Kasumi-1 (cell line): ENCODE measurements around the gene KIF25.
"Not testable (repeated sequence)": the region's sequence is repeated elsewhere in the genome, so short reads cannot be mapped to it uniquely, and the experiment has no call there.

ENCODE experiments used
- DNase-seq, 2 experiments: peaks; one replicate each; lab custom pipeline; 2025; lab: John Stamatoyannopoulos, UW

KIF25 gene

DNA sequence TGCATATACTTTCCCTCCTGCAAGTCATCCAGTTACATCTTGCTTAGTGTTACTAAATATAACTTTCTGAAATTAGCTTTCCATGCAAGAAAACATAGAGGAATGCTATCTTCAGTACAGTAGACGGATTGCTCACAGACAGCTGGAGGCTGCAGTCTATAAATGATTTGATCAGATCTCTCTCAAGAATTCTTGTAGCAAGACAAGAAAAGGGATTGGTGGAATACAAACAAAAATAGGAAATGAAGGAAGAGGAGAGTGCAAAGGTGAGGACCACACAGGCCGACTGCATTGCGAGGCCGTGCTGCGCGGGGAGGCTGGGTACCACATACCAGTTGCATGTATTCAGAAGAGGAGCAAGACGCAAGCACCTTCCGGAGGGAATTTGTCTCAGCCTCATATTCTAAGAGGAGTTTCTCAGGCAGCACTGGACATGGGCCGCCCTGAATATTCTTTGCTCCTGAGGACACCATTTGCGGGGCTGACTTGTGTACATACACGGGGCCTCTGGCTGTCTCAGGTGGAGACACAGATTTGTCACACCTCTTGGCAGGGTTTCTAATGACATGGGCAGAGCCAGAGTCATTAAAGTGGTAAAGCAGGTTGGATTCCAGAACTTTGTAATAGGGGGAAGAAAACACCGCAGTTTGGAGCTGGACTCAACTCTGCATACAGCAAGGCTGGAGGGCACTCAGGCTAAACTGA is 22.7 kb upstream of the KIF25 start:
- DNase-seq = no peak

DNA sequence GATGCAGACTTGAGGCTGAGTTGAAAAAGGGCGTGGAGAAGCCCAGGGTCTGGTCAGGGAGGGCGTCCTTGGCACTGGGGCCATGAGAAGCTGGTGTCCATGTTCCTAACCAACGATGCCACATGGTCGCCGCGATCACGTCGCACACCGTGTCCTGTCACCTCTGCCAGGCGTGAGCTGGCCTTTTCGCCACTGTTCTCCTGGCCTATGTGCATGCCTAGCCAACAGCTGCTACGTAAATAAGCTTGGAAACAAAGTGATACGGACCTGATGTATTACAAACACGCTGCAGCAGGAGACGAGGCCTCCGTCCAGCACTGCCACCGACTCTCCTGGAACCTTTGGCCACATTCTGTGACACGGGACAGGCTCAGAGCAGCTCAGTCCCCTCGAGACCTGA is 22.0 kb upstream of the KIF25 start:
- no peak for DNase-seq

DNA sequence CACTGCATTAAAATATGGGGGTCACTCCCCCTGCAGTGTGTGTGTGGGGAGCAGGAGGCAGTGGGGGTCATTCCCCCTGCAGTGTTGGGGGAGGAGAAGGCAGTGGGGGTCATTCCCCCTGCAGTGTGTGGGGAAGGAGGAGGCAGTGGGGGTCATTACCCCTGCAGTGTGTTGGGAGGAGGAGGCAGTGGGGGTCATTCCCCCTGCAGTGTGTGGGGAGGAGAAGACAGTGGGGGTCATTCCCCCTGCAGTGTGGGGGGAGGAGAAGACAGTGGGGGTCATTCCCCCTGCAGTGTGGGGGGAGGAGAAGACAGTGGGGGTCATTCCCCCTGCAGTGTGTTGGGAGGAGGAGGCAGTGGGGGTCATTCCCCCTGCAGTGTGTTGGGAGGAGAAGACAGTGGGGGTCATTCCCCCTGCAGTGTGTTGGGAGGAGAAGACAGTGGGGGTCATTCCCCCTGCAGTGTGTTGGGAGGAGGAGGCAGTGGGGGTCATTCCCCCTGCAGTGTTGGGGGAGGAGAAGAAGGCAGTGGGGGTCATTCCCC is 21.3 kb upstream of the KIF25 start:
- DNase-seq = not testable (repeated sequence)

DNA sequence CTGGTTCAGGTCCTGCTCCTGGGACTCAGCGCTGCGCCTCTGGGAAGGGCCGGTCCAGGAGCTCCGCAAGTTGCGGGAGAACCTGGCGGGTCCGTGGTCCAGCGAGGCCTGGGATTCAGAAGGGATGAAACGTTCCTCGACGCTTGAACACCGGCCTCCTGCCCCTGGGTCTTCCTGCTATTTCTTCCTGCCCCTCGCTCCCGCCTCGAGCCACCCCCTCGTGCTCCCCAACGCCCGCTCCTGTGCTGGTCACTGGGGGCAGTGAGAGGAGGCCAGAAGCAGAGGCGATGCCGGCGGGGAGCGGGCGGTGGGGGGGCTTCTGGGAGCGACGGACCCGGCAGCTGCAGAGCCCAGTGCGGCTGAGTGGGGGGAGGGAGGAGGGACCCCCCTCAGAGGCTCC is 20.8 kb upstream of the KIF25 start:
- DNase-seq = no peak

DNA sequence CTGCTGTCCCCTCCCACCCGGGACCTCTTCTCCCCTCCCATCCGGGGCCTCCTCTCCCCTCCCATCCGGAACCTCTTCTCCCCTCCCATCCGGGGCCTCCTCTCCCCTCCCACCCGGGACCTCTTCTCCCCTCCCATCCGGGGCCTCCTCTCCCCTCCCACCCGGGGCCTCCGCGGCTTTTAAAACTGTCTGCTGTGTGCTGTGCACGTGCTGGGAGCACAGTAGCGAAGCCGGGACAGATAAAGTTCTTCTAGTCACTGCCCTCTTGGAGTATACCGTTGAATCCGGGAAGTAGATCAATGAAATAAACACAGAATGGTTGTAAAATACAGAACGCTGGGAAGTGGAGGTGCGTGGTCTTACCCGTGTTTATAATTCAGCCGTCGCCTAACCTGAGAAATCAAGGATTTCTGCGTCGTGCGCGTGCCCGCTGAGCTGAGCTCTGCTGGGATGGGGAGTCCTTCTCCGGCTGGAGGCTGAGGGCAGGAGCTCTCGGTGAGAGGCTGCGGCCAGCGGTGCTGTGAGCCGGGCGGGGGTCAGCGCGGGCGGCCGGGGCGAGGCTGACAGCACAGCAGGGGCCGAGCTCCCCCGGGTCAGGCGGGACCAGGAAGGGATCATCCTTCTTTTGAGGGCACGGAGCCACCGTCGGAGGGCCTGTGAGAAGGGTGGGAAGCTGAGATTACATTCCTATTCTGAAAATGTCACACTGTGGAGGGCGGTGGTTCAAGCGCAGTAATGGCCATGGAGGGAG is 19.6 kb upstream of the KIF25 start:
- no peak for DNase-seq

DNA sequence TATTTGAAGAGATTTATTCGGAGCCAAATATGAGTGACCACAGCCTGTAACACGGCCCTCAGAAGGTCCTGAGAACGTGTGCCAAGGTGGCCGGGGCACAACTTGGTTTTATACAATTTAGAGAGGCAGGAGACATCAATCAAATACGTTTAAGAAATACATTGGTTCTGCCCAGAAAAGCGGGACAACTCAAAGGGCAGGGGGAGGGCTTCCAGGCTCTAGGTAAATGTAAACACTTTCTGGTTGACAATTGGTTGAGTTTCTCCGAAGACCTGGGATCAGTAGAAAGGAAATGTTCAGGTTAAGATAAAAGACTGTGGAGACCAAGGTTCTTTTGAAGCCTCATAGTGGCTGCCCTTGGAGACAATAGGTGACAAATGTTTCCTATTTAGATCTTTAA is 18.9 kb upstream of the KIF25 start:
- no peak for DNase-seq

DNA sequence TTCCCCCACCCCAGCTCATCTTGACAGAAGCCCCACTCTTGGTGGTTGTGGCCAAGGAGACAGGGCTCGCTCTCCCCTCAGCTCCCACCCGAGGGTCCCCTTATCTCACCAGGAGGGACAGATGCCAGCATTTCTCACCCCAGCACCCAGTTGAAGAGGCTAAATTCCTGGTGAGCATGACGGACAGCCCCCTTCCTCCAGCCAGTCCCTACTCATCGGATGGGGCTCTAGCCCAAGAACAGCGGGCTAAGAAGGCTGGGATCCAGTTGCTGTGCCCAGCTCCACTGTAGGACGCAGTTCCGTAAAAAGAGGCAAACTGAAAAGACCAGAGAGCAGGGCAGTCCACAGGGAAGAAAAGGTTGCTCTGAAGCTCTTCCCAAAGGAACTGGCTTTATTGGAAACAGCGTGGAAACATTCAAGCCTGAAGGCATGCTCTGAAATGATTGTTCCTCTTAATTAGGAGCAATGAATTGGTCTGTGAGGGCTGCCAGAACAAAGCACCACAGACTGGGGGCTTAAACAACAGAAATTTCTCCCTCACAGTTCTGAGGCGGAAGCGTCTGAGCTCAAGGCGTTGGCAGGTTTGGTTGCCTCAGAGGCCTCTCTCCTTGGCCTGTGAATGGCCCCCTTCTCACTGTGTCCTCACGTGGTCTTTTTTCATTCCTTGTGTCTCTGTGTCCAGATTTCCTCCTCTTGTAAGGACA is 17.9 kb upstream of the KIF25 start:
- no peak for DNase-seq

DNA sequence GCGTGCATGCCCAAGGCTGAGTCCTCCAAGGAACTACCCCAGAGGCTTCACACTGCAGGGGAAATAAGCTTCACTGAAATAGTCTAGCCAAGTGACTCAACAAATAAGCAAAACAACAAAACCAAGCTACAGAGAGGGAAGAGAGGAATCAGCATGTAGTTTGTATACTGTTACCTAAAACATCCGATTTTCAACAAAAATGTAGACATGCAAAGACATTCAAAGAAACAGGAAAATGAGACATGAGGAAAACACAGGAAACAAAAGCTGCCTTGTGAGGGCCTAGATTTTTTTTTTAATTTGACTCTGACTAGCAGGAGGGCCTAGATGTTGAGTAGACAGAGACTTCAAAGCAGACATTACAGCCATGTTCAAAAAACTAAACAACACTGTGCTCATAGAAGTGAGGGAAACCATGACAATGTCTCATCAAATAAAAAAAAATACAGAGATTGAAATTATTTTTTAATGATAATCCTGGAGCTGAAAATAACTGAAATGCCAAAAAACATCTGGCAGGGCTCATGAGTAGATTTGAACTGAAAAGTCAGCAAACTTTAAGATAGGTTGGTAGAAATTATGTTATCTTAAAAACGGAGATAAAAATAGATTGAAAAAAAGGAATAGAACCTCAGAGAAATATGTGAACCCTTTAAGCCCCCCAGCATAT is 16.4 kb upstream of the KIF25 start:
- DNase-seq = no peak

DNA sequence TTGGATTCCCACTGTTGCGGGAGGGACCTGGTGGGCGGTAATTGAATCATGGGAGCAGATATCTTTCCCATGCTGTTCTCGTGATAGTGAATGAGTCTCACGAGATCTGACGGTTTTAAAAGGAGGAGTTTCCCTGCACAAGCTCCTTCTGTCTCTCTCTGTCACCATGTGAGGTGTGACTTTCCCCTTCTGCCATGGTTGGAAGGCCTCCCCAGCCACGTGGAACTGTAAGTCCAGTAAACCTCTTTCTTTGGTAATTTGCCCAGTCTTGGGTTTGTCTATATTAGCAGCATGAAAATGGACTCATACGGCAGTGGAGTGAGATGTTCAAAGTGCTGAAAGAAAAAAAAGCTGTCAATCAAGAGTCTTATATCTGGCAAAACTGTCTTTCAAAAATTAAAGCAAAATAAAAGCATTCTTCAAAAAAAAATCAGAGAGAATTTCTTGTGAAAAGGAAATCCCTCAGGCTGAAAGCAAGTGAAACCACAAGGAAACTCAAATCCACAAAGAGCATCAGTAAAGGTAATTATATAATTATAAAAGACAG is 15.5 kb upstream of the KIF25 start:
- DNase-seq = no peak

DNA sequence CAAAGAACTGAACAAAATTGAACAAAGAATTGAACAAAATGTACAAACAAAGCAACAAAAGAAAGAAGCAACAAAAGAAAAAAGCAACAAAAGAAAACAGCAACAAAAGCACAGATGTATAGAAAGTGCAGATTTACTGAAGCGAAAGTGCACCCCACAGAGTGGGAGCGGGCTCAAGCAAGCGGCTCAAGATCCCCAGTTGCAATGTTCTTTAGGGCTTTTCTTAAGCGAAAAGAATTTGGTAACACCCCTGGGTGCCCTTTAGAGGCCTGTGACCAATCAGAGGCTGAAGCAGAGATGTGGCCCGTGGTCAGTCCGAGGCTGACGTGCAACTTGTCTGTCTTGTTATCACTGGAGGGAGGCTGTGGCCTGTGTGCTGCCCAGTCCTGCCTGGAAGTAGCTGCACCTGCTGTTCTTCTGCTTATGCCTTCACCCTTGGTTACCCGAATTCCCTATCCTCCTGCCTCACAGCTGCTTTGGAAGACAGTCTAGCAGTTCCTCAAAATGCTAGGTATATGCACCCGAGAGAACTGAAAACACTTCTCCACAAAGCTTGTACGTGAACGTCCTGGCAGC is 13.2 kb upstream of the KIF25 start:
- DNase-seq = no peak

DNA sequence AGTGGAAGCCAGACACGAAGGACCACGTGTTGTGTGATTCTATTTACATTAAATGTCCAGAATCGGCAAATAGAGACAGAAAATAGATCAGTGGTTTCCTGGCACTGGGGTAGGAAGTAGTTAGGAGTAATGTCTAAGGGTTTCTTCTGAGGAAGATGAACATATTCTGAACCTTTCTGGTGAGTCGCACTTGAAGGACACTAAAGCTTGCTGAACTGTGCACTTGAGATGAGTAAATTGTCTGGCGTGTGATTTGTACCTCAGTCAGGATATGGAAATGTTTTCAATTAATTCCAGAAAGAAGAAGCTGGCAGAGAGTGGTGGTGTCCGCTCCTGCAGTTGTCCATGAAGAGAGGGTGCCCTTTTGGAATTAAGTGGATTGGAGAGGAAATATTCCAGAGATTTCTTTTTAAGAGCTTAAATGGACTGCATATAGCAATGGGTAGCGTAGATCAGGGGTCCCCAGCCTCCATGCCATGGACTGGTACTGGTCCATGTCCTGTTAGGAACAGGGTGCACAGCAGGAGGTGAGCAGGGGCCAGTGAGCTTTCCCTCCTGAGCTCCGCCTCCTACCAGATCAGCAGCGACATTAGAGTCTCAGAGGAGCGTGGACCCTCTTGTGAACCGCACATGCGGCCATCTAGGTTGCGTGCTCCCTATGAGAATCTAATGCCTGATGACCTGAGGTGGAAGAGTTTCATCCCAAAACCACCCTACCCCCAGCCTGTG is 12.4 kb upstream of the KIF25 start:
- no peak for DNase-seq

DNA sequence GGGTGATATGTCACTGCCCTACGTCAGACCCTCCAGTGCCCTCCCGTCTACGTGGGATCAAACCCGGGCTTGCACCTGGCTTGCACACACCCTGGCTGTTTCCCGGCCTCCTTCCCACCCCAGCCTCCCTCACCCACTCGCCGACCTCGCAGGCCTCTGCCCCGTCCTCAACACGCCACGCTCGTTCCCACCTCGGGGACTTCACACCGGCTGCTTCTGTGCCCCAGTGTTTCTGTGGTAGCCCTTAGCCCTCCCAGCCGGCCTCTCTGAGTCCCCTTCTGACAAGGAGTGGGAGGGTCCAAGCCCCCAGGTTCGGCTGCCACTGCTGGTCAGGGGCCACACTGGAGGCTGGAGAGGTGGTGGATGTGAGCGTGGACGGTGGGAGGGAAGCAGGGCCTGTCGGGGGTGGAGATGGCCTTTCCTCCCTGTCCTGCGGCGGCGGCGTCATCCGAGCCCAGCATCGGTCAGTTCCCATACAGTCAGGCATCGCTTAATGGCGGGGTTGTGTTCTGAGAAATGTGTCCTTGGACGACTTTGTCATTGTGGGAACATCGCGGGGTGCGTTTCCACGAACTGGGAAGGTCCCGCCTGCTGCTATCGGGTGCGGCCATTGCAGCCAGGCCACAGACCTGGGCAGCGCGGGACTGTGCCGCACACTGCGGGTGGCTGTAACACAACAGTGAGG is 11.4 kb upstream of the KIF25 start:
- DNase-seq = no peak

DNA sequence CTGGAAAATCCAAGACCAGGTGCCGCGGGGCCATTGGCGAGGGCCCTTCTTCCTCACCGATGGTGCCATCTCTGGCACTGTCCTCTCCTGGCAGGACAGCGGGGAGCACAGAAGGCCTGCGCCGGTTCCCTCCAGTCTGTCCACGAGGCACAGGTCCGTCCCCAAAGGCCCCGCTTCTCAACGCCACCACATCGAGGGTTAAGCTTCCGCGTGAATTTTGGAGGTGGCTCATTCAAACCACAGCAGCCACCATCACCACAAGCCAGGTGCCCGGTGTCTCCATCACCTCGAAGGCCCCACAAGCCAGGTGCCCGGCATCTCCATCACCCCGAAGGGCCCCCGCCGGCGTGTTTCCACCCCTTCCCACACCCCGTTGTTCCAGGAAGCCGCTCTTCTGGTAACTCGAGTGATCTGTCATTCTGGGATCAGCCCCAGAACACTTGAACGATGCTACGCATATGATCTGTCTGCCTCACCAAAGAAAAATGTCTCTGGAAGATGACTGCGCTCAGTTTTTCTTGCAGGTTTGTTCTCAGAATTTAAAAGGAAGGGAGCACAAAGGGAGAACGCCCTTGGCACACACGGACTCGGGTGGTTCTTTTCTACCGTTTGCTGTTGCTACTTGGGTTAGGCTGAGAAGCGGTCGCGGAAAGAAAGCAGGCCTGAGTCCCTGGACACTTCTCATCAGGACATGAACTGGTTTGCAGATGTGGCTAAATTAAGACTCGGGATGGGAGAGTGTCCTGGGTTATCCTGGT is 9.9 kb upstream of the KIF25 start:
- DNase-seq = no peak

DNA sequence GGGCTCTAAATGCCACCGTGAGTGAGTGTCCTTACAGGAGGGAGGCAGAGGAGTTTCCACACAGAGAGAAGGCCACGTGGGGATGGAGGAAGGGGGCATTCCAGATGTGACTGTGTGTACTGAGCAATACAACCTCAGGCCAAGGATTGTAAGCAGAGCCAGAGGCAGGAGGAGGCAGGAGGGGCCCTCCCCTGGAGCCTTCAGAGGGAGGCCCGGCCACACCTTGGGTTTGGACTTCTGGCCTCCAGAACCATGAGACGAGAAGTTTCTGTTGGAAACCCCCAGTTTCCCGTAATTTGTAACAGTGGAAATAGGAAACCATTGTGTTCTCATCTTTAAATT is 9.3 kb upstream of the KIF25 start:
- DNase-seq = no peak

DNA sequence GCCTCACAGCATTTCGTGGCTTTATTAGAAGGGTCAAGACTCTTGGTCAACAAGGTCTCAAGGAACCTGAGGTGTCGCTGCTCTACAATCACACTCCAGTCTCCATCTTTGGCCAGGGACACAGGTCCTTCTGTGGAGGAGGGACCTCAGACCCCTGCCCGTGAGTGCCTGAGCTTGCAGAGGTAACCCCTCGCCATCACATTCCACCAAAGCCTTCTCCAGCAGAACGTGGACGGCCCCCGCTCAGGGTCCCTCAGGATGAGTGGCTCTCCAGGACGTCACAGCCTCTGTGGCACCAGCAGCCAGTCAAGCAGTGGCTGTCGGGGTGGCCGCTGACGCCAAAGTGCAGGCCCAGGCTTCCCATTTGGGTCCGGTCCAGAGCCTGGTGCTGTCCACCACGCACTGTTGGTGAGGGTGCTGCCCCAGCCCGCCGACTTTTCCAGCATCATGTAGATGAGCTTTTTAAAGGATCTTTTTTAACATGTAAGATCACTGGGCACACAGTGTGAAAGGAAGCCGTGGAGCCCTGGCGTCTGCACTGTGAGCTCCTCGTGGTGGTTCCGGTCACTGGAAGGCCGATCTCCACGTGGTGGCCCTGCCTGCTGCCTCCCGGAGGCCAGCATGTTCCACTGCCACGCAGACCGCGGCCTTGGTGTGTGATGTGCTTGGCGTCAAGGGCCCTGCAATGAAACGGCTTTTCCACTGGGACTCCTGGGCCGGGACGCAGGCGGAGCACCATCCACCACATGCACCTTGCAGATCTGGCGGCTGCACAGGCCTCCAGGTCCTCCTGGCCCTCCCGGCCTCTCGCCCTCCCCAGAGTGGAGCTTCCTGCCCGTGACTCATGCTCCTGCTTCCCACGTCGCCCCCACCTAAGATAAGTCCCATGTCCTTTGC is 8.3 kb upstream of the KIF25 start:
- no peak for DNase-seq

DNA sequence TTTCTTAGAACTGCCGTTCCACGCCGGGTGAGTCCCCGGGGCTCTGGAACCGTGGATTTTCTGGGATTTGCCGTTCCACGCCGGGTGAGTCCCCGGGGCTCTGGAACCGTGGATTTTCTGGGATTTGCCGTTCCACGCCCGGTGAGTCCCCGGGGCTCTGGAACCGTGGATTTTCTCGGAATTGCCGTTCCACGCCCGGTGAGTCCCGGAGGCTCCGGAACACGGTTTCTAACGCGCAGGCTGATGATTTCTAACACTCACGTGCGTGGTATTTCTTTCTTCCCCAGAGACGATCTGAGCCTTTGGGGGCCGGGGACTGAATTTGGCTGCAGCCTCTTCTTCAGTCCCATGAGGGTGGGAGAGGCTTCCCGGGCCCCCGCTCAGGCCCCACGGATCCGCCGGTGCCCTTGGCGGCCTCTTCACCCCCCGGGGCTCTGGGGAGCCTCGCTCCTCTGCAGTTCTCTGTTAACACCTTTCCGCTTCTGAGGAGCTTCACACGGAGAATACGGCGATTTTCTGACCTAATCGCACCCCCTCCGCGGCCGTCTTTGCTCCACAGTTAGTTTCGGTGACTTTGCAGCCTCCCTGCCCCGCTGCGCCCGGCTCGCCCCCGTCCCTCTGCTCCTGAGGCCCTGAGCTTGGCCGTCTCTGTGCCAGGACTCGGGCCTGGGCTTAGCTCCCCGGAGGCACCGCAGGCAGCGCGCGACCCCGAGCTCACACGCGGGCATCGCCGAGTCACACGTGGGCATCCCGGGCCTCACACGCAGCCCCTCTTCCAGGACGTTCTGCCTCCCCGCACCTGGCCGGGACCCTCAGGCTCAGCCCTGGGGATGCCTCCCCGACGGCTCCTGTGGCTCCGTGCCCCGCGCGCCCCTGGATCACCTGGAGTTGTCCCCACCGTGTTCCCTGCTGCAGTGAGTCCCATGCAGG is 7.2 kb upstream of the KIF25 start:
- DNase-seq = no peak

DNA sequence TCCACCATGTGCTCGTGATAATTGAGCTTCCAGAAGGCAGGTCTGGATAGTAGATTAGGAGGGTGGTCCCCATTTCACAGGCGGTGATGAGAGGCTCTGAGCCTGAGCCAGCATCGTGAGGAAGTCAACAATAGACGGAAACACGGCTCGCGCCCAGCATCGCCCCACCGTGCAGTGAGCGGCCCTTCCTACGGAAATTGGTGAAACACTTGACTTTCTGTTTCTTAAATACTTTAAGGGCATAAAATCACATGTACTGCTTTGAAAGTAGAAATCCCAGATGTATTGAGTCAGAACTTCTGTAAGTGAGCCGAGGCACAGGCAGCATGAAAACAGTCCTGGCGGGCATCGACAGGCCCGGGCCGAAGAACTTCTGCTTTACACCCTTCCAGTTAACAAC is 4.3 kb upstream of the KIF25 start:
- no peak for DNase-seq

DNA sequence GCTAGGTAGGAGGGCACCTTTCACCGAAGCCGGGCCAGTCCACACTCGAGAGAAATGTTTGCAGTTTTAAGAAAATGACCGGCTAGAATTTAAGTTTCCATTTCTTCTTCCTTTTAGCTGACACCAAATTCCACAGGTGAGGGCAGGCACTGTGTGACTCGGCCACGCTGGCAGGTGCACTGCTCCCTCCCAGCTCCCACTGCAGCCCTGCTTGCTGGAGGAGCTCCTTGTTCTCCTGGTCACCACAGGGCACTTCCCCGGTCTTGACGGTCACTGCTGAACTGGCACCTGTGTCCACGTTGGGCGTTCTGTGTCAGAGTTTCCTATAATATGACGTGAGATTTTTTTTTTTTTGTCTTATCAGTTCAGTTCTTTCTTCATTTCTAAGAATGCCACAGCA is 3.6 kb upstream of the KIF25 start:
- no peak for DNase-seq
